ENCODE results near the gene ABLIM1.

DNA sequence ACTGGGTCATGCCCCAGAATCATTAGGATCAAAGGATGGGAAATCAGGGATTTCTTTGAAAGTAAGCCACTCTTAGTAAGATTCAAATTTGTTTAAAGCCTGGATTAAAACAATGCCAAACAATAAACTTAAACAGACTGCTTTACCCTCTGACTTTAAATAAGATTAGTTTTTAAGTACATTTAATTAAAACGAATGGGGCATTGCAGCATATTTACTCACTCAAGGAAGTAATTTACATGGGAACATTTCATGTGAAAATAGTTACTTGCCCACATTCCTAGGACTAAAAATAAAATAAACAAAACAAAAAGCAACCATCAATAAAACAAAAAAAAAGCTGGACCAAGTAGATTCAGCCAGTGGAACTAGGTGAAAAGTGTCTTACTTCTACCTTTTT is 7.8 kb downstream of the ABLIM1 start:
- TF ChIP-seq, protein P1, sequence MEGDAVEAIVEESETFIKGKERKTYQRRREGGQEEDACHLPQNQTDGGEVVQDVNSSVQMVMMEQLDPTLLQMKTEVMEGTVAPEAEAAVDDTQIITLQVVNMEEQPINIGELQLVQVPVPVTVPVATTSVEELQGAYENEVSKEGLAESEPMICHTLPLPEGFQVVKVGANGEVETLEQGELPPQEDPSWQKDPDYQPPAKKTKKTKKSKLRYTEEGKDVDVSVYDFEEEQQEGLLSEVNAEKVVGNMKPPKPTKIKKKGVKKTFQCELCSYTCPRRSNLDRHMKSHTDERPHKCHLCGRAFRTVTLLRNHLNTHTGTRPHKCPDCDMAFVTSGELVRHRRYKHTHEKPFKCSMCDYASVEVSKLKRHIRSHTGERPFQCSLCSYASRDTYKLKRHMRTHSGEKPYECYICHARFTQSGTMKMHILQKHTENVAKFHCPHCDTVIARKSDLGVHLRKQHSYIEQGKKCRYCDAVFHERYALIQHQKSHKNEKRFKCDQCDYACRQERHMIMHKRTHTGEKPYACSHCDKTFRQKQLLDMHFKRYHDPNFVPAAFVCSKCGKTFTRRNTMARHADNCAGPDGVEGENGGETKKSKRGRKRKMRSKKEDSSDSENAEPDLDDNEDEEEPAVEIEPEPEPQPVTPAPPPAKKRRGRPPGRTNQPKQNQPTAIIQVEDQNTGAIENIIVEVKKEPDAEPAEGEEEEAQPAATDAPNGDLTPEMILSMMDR (IDR thresholded peaks at IDR 0.05): no peak
- TF ChIP-seq EP300 (IDR thresholded peaks at IDR 0.05) (no peak), POLR2A (IDR thresholded peaks at IDR 0.05) (no peak)
